ENCODE measurements around the gene CLCN4. TPM values are rescaled to one million over a fixed set of nuclear protein-coding genes. Genes with fewer than 3 reads are reported as not detected.

The CLCN4 gene
- total and polyA plus RNA-seq, 4 experiments from 2014 or later, result 0.28 to 0.29 TPM; not detected in 2

- Mint-ChIP-seq H3K27ac (no peak overlapping the region), H3K36me3 (no peaks in the 10 kb centered on the region), H3K27me3 (peaks cover 3 to 18% of the 10 kb centered on the region in 2 donors), H3K4me3 (peak overlapping the region in 1 of 8 donors; percentile 35), H3K4me1 (peaks cover 0 to 14% (median 3%) of the 10 kb centered on the region in 4 donors), H3K9me3 (no peaks in the 10 kb centered on the region)
- no peak for DNase-seq
- Histone ChIP-seq H3K27me3 (ENCODE audit: insufficient read depth, low read length) (no peaks in the 10 kb centered on the region), H3K36me3 (ENCODE audit: insufficient read depth, low read length) (no peaks in the 10 kb centered on the region), H3K4me1 (ENCODE audit: insufficient read depth, low read length) (no peaks in the 10 kb centered on the region), H3K4me3 (ENCODE audit: low read length in 2 of 2) (no peak overlapping the region), H3K27ac (ENCODE audit: low read depth, low read length) (no peak overlapping the region), H3K9me3 (ENCODE audit: control insufficient read depth in 1 of 2, low read length in 2 of 2) (no peaks in the 10 kb centered on the region)
- intact Hi-C loops (cut with micrococcal nuclease), result no loop called here
- ChIA-PET POLR2A (ENCODE audit: partially characterized antibody) (no interaction called here), CTCF (ENCODE audit: partially characterized antibody) (no interaction called here)
Measured at GRCh38 chrX:10157032-10157341, 212 bp downstream of the CLCN4 start.

GRCh38 chrX:10157543-10157942, 768 bp downstream of the CLCN4 start:
- peaks cover 6 to 21% of the 10 kb centered on the region in 2 donors for H3K27me3 Mint-ChIP-seq
- POLR2A ChIA-PET (ENCODE audit: partially characterized antibody), result no interaction called here
- H3K4me1 ChIP-seq (ENCODE audit: insufficient read depth, low read length), result no peaks in the 10 kb centered on the region
- no peak overlapping the region for H3K4me3 ChIP-seq (ENCODE audit: low read length in 2 of 2)
- intact Hi-C loops (cut with micrococcal nuclease), result no loop called here
- no peaks in the 10 kb centered on the region for H3K36me3 ChIP-seq (ENCODE audit: insufficient read depth, low read length)
- peaks cover 0 to 14% (median 3%) of the 10 kb centered on the region in 4 donors for H3K4me1 Mint-ChIP-seq
- CTCF ChIA-PET (ENCODE audit: partially characterized antibody), result no interaction called here
- H3K9me3 ChIP-seq (ENCODE audit: control insufficient read depth in 1 of 2, low read length in 2 of 2), result no peaks in the 10 kb centered on the region
- H3K4me3 Mint-ChIP-seq, result peak overlapping the region in 1 of 8 donors; percentile 35
- H3K27me3 ChIP-seq (ENCODE audit: insufficient read depth, low read length), result no peaks in the 10 kb centered on the region
- no peak overlapping the region for H3K27ac Mint-ChIP-seq
- no peaks in the 10 kb centered on the region for H3K9me3 Mint-ChIP-seq
- H3K36me3 Mint-ChIP-seq, result no peaks in the 10 kb centered on the region
- DNase-seq, result no peak
- no peak overlapping the region for H3K27ac ChIP-seq (ENCODE audit: low read depth, low read length)

GRCh38 chrX:10158279-10159144, 1.7 kb downstream of the CLCN4 start:
- no peak overlapping the region for H3K27ac ChIP-seq (ENCODE audit: low read depth, low read length)
- H3K27me3 ChIP-seq (ENCODE audit: insufficient read depth, low read length), result no peaks in the 10 kb centered on the region
- Mint-ChIP-seq H3K36me3 (no peaks in the 10 kb centered on the region), H3K9me3 (no peaks in the 10 kb centered on the region), H3K27me3 (peaks cover 6 to 19% of the 10 kb centered on the region in 2 donors), H3K27ac (no peak overlapping the region), H3K4me1 (peaks cover 0 to 14% (median 3%) of the 10 kb centered on the region in 4 donors), H3K4me3 (peak overlapping the region in 2 of 8 donors; percentile 7 to 10)
- CTCF ChIA-PET (ENCODE audit: partially characterized antibody), result no interaction called here
- POLR2A ChIA-PET (ENCODE audit: partially characterized antibody), result no interaction called here
- no peaks in the 10 kb centered on the region for H3K9me3 ChIP-seq (ENCODE audit: control insufficient read depth in 1 of 2, low read length in 2 of 2)
- intact Hi-C loops (cut with micrococcal nuclease), result no loop called here
- H3K4me1 ChIP-seq (ENCODE audit: insufficient read depth, low read length), result no peaks in the 10 kb centered on the region
- no peaks in the 10 kb centered on the region for H3K36me3 ChIP-seq (ENCODE audit: insufficient read depth, low read length)
- no peak for DNase-seq
- no peak overlapping the region for H3K4me3 ChIP-seq (ENCODE audit: low read length in 2 of 2)

- intact Hi-C loops (cut with micrococcal nuclease), result no loop called here
- H3K27me3 Mint-ChIP-seq, result peaks cover 6 to 19% of the 10 kb centered on the region in 2 donors
- H3K4me3 Mint-ChIP-seq, result peak overlapping the region in 1 of 8 donors; percentile 7
- H3K4me1 Mint-ChIP-seq, result peaks cover 0 to 14% (median 3%) of the 10 kb centered on the region in 4 donors
- Histone ChIP-seq H3K4me3 (ENCODE audit: low read length in 2 of 2) (no peak overlapping the region), H3K27me3 (ENCODE audit: insufficient read depth, low read length) (no peaks in the 10 kb centered on the region), H3K36me3 (ENCODE audit: insufficient read depth, low read length) (no peaks in the 10 kb centered on the region), H3K4me1 (ENCODE audit: insufficient read depth, low read length) (no peaks in the 10 kb centered on the region), H3K27ac (ENCODE audit: low read depth, low read length) (no peak overlapping the region), H3K9me3 (ENCODE audit: control insufficient read depth in 1 of 2, low read length in 2 of 2) (no peaks in the 10 kb centered on the region)
- no peak overlapping the region for H3K27ac Mint-ChIP-seq
- H3K9me3 Mint-ChIP-seq, result peaks cover 0 to 2% (median 0%) of the 10 kb centered on the region in 8 donors
- ChIA-PET CTCF (ENCODE audit: partially characterized antibody) (no interaction called here), POLR2A (ENCODE audit: partially characterized antibody) (no interaction called here)
- no peaks in the 10 kb centered on the region for H3K36me3 Mint-ChIP-seq
- no peak for DNase-seq
Measured at GRCh38 chrX:10159145-10159468, 2.3 kb downstream of the CLCN4 start.

DNA sequence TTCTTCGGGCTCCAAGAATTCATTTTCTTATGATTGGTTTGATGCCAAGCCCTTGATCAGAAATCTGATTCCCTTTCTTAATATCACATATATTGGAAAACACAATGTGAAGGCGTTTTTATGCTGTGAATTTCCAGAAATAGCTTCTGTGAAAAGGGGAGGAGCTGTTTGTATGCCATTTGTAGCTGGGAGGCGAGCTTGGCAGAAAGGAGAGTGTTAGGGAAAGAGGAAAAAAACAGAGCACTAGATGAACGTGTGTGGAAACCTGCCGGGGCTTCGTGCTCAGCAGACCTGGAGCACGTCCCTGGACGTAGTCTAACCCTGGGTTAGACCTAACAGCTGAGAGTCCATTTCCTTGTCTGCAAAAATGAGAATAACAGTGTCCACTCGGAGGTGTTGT, 3.4 kb downstream of the CLCN4 start:
- ChIA-PET POLR2A (ENCODE audit: partially characterized antibody) (no interaction called here), CTCF (ENCODE audit: partially characterized antibody) (no interaction called here)
- peaks cover 0 to 14% (median 3%) of the 10 kb centered on the region in 4 donors for H3K4me1 Mint-ChIP-seq

GRCh38 chrX:10163031-10163430, 6.3 kb downstream of the CLCN4 start:
- H3K4me1 ChIP-seq (ENCODE audit: insufficient read depth, low read length), result no peaks in the 10 kb centered on the region
- Mint-ChIP-seq H3K9me3 (peaks cover 0 to 4% (median 0%) of the 10 kb centered on the region in 8 donors), H3K4me3 (no peak overlapping the region), H3K27me3 (peaks cover 5 to 11% of the 10 kb centered on the region in 2 donors), H3K4me1 (peaks cover 0 to 5% (median 4%) of the 10 kb centered on the region in 4 donors), H3K36me3 (no peaks in the 10 kb centered on the region), H3K27ac (peak overlapping the region in 1 of 7 donors; percentile 15)
- no peak overlapping the region for H3K27ac ChIP-seq (ENCODE audit: low read depth, low read length)
- DNase-seq, result no peak
- intact Hi-C loops (cut with micrococcal nuclease), result no loop called here
- no peaks in the 10 kb centered on the region for H3K36me3 ChIP-seq (ENCODE audit: insufficient read depth, low read length)
- no peaks in the 10 kb centered on the region for H3K27me3 ChIP-seq (ENCODE audit: insufficient read depth, low read length)
- CTCF ChIA-PET (ENCODE audit: partially characterized antibody), result no interaction called here
- H3K4me3 ChIP-seq (ENCODE audit: low read length in 2 of 2), result no peak overlapping the region
- H3K9me3 ChIP-seq (ENCODE audit: control insufficient read depth in 1 of 2, low read length in 2 of 2), result no peaks in the 10 kb centered on the region
- POLR2A ChIA-PET (ENCODE audit: partially characterized antibody), result no interaction called here

More for the DNA sequence above, 3.4 kb downstream of the CLCN4 start:
- H3K27me3 ChIP-seq (ENCODE audit: insufficient read depth, low read length), result no peaks in the 10 kb centered on the region
- Mint-ChIP-seq H3K4me3 (no peak overlapping the region), H3K9me3 (peaks cover 0 to 4% (median 0%) of the 10 kb centered on the region in 8 donors), H3K27ac (peak overlapping the region in 1 of 7 donors; percentile 61), H3K27me3 (peaks cover 5 to 15% of the 10 kb centered on the region in 2 donors), H3K36me3 (no peaks in the 10 kb centered on the region)
- H3K27ac ChIP-seq (ENCODE audit: low read depth, low read length), result no peak overlapping the region
- intact Hi-C loops (cut with micrococcal nuclease), result no loop called here
- no peak overlapping the region for H3K4me3 ChIP-seq (ENCODE audit: low read length in 2 of 2)
- no peaks in the 10 kb centered on the region for H3K36me3 ChIP-seq (ENCODE audit: insufficient read depth, low read length)
- DNase-seq, result no peak
- no peaks in the 10 kb centered on the region for H3K9me3 ChIP-seq (ENCODE audit: control insufficient read depth in 1 of 2, low read length in 2 of 2)
- H3K4me1 ChIP-seq (ENCODE audit: insufficient read depth, low read length), result no peaks in the 10 kb centered on the region

DNA sequence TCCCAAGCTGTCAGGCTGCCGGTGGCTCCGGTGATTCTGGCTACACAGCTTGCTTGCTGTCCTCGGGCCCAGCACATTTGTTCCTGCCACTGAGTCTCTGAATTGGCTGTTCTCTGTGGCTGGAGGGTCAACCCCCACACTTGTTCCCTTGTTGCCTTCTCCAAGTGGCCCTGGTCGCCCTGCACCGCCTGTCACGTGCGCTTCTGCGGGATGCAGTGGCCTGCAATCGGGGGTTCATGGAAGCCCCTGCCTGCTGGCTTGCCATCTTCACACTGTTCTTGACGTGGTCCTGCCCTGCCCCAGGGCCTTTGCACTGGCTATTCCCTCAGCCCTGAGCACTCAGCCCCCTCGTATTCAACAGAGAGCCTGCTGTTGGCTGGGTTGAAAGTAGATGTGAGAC, 8.1 kb downstream of the CLCN4 start:
- no peak for DNase-seq
- no peaks in the 10 kb centered on the region for H3K36me3 ChIP-seq (ENCODE audit: insufficient read depth, low read length)
- H3K27me3 ChIP-seq (ENCODE audit: insufficient read depth, low read length), result no peaks in the 10 kb centered on the region
- Mint-ChIP-seq H3K4me3 (no peak overlapping the region), H3K9me3 (peaks cover 0 to 4% (median 0%) of the 10 kb centered on the region in 8 donors), H3K36me3 (no peaks in the 10 kb centered on the region), H3K4me1 (peaks cover 0 to 3% (median under 1%) of the 10 kb centered on the region in 4 donors), H3K27ac (peak overlapping the region in 1 of 7 donors; percentile 42), H3K27me3 (peaks cover 3 to 7% of the 10 kb centered on the region in 2 donors)
- no peak overlapping the region for H3K4me3 ChIP-seq (ENCODE audit: low read length in 2 of 2)
- H3K27ac ChIP-seq (ENCODE audit: low read depth, low read length), result no peak overlapping the region
- H3K4me1 ChIP-seq (ENCODE audit: insufficient read depth, low read length), result no peaks in the 10 kb centered on the region
- ChIA-PET POLR2A (ENCODE audit: partially characterized antibody) (no interaction called here), CTCF (ENCODE audit: partially characterized antibody) (no interaction called here)
- no peaks in the 10 kb centered on the region for H3K9me3 ChIP-seq (ENCODE audit: control insufficient read depth in 1 of 2, low read length in 2 of 2)
- intact Hi-C loops (cut with micrococcal nuclease), result no loop called here

All from CD4-positive, alpha-beta memory T cell (primary cell).